ENCODE measurements around the gene DOCK11. TPM values are rescaled to one million over a fixed set of nuclear protein-coding genes. Genes with fewer than 3 reads are reported as not detected.

Gene DOCK11
- polyA plus RNA-seq, 1 of the 3 experiments (the other 2 are of a cell fraction) = 34.8 TPM

DNA sequence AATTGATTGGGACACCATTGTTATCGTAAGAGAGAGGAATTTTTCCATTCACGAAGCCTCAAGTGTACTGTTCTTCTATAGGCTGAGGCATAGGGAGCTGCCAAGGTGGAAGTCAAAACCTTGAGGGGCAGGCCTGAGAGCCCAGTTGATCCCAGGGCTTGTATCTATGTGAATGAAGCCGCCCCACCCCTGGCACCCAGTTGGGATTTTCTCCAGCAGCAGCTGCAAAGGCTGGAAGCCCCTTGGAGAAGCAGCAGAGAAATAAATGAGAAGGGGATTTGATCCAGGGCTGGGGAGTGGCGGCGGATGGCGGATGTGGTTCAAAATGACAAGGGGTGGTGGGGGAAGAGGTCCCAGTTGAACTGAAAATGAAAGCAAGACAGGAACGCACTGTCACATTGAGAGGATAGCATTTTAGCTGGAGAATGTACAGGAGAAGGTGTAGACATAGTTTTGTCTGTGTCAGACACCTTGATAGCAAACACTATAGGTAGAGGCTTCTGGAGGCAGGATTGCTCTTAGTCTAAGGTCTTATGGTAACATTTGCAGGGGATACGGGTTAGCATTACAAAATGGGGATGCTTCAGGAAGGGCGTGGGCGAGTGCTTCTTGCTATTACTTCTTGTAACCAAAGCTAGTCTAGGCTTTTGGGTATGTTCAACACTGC lies 32.6 kb downstream of the DOCK11 start (continued):
- no peak for TF ChIP-seq JUND (IDR thresholded peaks at IDR 0.05)
- no peak for TF ChIP-seq RFX5 (IDR thresholded peaks at IDR 0.05; ENCODE audit: low read length)

DNA sequence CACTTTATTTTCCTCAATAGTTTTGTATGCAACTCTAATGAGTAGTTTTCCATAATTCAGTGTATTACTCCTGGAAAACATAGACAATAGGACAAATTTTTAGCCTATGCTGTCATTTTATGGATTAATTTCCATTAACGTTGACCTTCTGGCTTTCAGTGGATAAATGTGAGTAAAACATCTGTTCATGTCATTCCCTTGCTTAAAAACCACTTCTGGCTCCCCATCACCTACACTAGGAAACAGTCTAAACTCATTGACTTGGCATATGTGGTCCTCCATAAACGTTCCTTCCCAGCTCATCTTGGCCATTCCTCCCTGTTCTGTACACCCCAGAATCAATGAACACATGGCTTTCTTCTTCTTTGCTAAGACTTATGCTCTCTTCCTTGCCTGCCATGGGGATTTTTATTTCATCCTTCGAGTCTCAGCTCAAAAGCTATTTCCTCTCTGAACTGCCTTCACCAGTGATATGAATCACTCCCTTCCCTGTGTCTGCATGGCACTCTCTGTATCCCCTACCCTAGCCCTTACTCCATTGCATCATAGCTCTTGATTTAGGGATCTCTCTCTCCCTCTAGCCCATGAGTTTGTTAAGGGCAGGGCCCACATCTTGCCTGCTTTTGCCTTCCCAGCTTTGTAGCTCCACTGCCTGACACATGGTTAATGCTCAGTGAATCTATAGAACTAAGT lies 34.8 kb downstream of the DOCK11 start:
- TF ChIP-seq SMC3 (IDR thresholded peaks at IDR 0.05; ENCODE audit: low read depth, low read length) (no peak), GATA2 (CRISPR knock-in tag; IDR thresholded peaks at IDR 0.05) (no peak), EP300 (IDR thresholded peaks at IDR 0.05; ENCODE audit: borderline replicate concordance in 1 of 2, low read depth in 1 of 2, low read length in 1 of 2) (no peak), ZBTB33 (IDR thresholded peaks at IDR 0.05; ENCODE audit: borderline replicate concordance, low read depth) (no peak), MAX (IDR thresholded peaks at IDR 0.05; ENCODE audit: low read depth) (peak; percentile 28; the same call in 1 of the 2 replicates), RAD21 (IDR thresholded peaks at IDR 0.05; ENCODE audit: low read length) (no peak), MEF2A (IDR thresholded peaks at IDR 0.05; ENCODE audit: borderline replicate concordance, low read depth) (no peak), TCF12 (IDR thresholded peaks at IDR 0.05) (0 out of 2 replicates have a peak, but pooled peaks have one; percentile 9), EZH2phosphoT487 (IDR thresholded peaks at IDR 0.05; ENCODE audit: borderline replicate concordance, low read depth) (no peak), GABPA (IDR thresholded peaks at IDR 0.05; ENCODE audit: low read depth) (no peak), MXI1 (IDR thresholded peaks at IDR 0.05; ENCODE audit: low read depth, low read length) (no peak), NFIC (IDR thresholded peaks at IDR 0.05; ENCODE audit: borderline replicate concordance) (no peak), NRF1 (IDR thresholded peaks at IDR 0.05; ENCODE audit: low read depth, low read length) (no peak), JUND (IDR thresholded peaks at IDR 0.05) (no peak), FOSL2 (IDR thresholded peaks at IDR 0.05; ENCODE audit: borderline replicate concordance, low read depth) (0 out of 2 replicates have a peak, but pooled peaks have one; percentile 20), USF1 (IDR thresholded peaks at IDR 0.05; ENCODE audit: borderline replicate concordance, low read depth) (no peak), FOXM1 (IDR thresholded peaks at IDR 0.05; ENCODE audit: low read depth) (no peak), RXRA (IDR thresholded peaks at IDR 0.05; ENCODE audit: borderline replicate concordance, low read depth) (0 out of 2 replicates have a peak, but pooled peaks have one; percentile 21), TEAD4 (IDR thresholded peaks at IDR 0.05; ENCODE audit: borderline replicate concordance, insufficient read depth) (no peak), POLR2AphosphoS5 (IDR thresholded peaks at IDR 0.05; ENCODE audit: low read depth, low read length) (no peak)
- TF ChIP-seq, protein P1, sequence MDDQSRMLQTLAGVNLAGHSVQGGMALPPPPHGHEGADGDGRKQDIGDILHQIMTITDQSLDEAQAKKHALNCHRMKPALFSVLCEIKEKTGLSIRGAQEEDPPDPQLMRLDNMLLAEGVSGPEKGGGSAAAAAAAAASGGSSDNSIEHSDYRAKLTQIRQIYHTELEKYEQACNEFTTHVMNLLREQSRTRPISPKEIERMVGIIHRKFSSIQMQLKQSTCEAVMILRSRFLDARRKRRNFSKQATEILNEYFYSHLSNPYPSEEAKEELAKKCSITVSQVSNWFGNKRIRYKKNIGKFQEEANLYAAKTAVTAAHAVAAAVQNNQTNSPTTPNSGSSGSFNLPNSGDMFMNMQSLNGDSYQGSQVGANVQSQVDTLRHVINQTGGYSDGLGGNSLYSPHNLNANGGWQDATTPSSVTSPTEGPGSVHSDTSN (IDR thresholded peaks at IDR 0.05) = 0 out of 2 replicates have a peak, but pooled peaks have one; percentile 5
- TF ChIP-seq, protein P2, sequence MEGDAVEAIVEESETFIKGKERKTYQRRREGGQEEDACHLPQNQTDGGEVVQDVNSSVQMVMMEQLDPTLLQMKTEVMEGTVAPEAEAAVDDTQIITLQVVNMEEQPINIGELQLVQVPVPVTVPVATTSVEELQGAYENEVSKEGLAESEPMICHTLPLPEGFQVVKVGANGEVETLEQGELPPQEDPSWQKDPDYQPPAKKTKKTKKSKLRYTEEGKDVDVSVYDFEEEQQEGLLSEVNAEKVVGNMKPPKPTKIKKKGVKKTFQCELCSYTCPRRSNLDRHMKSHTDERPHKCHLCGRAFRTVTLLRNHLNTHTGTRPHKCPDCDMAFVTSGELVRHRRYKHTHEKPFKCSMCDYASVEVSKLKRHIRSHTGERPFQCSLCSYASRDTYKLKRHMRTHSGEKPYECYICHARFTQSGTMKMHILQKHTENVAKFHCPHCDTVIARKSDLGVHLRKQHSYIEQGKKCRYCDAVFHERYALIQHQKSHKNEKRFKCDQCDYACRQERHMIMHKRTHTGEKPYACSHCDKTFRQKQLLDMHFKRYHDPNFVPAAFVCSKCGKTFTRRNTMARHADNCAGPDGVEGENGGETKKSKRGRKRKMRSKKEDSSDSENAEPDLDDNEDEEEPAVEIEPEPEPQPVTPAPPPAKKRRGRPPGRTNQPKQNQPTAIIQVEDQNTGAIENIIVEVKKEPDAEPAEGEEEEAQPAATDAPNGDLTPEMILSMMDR (IDR thresholded peaks at IDR 0.05) = no peak
- Histone ChIP-seq H3K4me3 (ENCODE audit: low read depth in 2 of 2, low read length in 1 of 2) (no peak overlapping the region), H3K79me2 (ENCODE audit: insufficient read depth) (no peaks in the 10 kb centered on the region), H3K4me2 (0 out of 2 replicates have a peak overlapping the region, but pooled peaks have one; percentile 6), H3K36me3 (replicated peaks in 1 of 2; ENCODE audit: control insufficient read depth in 1 of 2, insufficient read depth in 2 of 2, low read length in 1 of 2) (no peaks in the 10 kb centered on the region), H3K9ac (no peak overlapping the region), H3K9me2 (no peaks in the 10 kb centered on the region), H3K4me1 (ENCODE audit: control insufficient read depth in 1 of 2, insufficient read depth in 2 of 2, low read depth in 1 of 2, low read length in 1 of 2) (peaks cover 0 to 6% of the 10 kb centered on the region in 2 experiments; a peak in 1 of 4 replicates), H2AFZ (ENCODE audit: low read depth) (no peak overlapping the region), H3K9me3 (no peaks in the 10 kb centered on the region), H3K27ac (ENCODE audit: low read depth in 2 of 2, low read length in 1 of 2) (peak overlapping the region in 1 of 2 experiments; percentile 57; a peak in 3 of 4 replicates), H3F3A (replicated peaks; ENCODE audit: insufficient read depth) (peaks cover 7% of the 10 kb centered on the region), H4K20me1 (ENCODE audit: insufficient read depth) (no peaks in the 10 kb centered on the region), H3K27me3 (ENCODE audit: insufficient read depth) (no peaks in the 10 kb centered on the region)
- ChIA-PET POLR2A (no interaction called here), CTCF (interaction anchor here (1.7 kb wide), 1 partner anchor 13 kb away, joined by 6 read pairs; no protein-coding TSS in a partner anchor)
- WGBS (ENCODE audit: low lambda C conversion rate) = 4% methylated on average over 3 of the region's 3 CpGs
- DNase-seq = no peak
